ENCODE data around the gene PTPN4. TPM values are rescaled to one million over a fixed set of nuclear protein-coding genes. Genes with fewer than 3 reads are reported as not detected.

Gene PTPN4
- total RNA-seq, 4 donors from 2014 or later: 35.6 to 61.5 (median 51.6) TPM

DNA sequence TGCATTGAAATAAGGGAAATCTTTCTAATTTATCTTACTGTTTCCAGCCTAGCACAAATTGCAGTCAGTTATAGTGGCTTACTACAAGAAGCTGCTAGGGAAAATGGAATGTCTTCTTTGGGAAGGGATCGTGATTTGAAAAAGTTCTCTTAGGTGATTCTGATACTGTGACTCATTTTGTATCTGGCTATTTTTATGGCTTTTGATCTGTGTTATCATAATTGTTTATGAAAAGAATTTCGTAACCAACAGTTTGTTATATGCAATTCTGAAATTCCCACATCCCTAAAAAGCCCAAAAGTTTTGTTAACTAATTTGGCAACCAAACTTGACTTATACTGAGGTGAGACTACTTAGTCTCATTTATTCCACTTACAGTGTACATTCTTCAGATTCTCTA, 12.4 kb downstream of the PTPN4 start:
- H3K36me3 ChIP-seq: no peaks in the 10 kb centered on the region
- TF ChIP-seq CTCF (IDR thresholded peaks at IDR 0.05) (no peak), POLR2A (IDR thresholded peaks at IDR 0.05) (no peak)
- H3K27me3 ChIP-seq: no peaks in the 10 kb centered on the region
- intact Hi-C loops (cut with DNase I; ENCODE audit: low total_unique reads): no loop called here
- H3K4me3 ChIP-seq: no peak overlapping the region
- H3K4me1 ChIP-seq: no peaks in the 10 kb centered on the region
- DNase-seq: no peak
- H3K9me3 ChIP-seq: no peaks in the 10 kb centered on the region
- H3K27ac ChIP-seq: no peak overlapping the region

GRCh38 chr2:119772767-119773166, 13.0 kb downstream of the PTPN4 start:
- DNase-seq: no peak
- Histone ChIP-seq H3K36me3 (no peaks in the 10 kb centered on the region), H3K27ac (no peak overlapping the region), H3K9me3 (no peaks in the 10 kb centered on the region), H3K4me3 (no peak overlapping the region), H3K27me3 (no peaks in the 10 kb centered on the region), H3K4me1 (no peaks in the 10 kb centered on the region)
- intact Hi-C loops (cut with DNase I; ENCODE audit: low total_unique reads): no loop called here
- TF ChIP-seq CTCF (IDR thresholded peaks at IDR 0.05) (no peak), POLR2A (IDR thresholded peaks at IDR 0.05) (no peak)

DNA sequence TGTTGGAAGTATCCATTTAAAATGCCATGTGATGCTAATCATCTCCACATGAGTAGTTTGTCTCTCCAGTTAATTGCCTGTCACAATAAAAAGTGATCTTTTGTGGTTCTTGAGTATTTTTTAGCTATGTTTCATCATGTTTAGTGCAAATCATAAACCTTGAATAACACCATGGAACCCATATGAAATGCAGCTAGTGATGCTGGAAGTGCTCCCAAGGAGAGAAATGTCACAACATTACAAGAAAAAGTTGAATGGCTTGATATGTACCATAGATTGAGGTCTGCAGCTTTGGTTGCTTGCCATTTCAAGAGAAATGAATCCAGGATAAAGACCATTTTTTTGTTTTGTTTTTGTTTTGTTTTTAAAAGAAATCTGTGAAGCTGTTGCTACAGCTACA, 14.3 kb downstream of the PTPN4 start:
- intact Hi-C loops (cut with DNase I; ENCODE audit: low total_unique reads): no loop called here
- no peaks in the 10 kb centered on the region for H3K9me3 ChIP-seq
- no peaks in the 10 kb centered on the region for H3K27me3 ChIP-seq
- TF ChIP-seq POLR2A (IDR thresholded peaks at IDR 0.05) (no peak), CTCF (IDR thresholded peaks at IDR 0.05) (no peak)
- no peak overlapping the region for H3K4me3 ChIP-seq
- no peaks in the 10 kb centered on the region for H3K4me1 ChIP-seq
- no peak for DNase-seq
- no peak overlapping the region for H3K27ac ChIP-seq
- no peaks in the 10 kb centered on the region for H3K36me3 ChIP-seq

DNA sequence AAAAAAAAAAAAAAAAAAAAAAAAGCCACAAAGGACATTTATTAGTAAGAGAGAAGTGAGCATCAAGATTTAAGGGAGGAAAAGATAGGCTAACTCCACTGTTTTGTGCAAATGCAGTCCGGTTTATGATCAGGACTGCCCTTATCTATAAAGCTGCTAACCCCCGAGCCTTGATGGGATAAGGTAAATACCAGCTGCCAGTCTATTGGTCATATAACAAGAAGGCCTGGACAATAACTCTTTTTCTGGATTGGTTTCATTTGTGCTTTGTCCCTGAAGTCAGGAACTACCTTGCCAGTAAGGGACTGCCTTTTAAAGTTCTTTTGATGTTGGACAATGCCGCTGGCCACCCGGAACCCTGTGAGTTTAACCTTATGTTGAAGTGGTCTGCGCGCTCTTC, 15.4 kb downstream of the PTPN4 start:
- H3K27me3 ChIP-seq: no peaks in the 10 kb centered on the region
- H3K4me3 ChIP-seq: no peak overlapping the region
- no peak for DNase-seq
- H3K9me3 ChIP-seq: no peaks in the 10 kb centered on the region
- intact Hi-C loops (cut with DNase I; ENCODE audit: low total_unique reads): no loop called here
- no peaks in the 10 kb centered on the region for H3K4me1 ChIP-seq
- H3K27ac ChIP-seq: no peak overlapping the region
- no peaks in the 10 kb centered on the region for H3K36me3 ChIP-seq
- TF ChIP-seq POLR2A (IDR thresholded peaks at IDR 0.05): no peak
- no peak for TF ChIP-seq CTCF (IDR thresholded peaks at IDR 0.05)

- Histone ChIP-seq H3K4me3 (no peak overlapping the region), H3K9me3 (no peaks in the 10 kb centered on the region), H3K27me3 (no peaks in the 10 kb centered on the region), H3K27ac (no peak overlapping the region), H3K4me1 (no peaks in the 10 kb centered on the region), H3K36me3 (no peaks in the 10 kb centered on the region)
- intact Hi-C loops (cut with DNase I; ENCODE audit: low total_unique reads): no loop called here
- DNase-seq: no peak
- TF ChIP-seq POLR2A (IDR thresholded peaks at IDR 0.05): no peak
- TF ChIP-seq CTCF (IDR thresholded peaks at IDR 0.05): no peak
Measured at GRCh38 chr2:119782308-119783027, 22.7 kb downstream of the PTPN4 start.

Measured in uterus (tissue), 4 donors.